ENCODE results near the gene PPARD. TPM values are rescaled to one million over a fixed set of nuclear protein-coding genes. Genes with fewer than 3 reads are reported as not detected.

PPARD gene
- total and polyA plus RNA-seq, 2 experiments from 2014 or later: 15.9 to 21.7 TPM

GRCh38 chr6:35454391-35455110 lies 112.2 kb downstream of the PPARD start:
- Histone ChIP-seq H3K36me3 (ENCODE audit: low read depth) (no peaks in the 10 kb centered on the region), H3K4me2 (ENCODE audit: unreplicated experiment) (peak overlapping the region; percentile 38), H3K4me3 (no peak overlapping the region), H4K20me1 (ENCODE audit: insufficient read depth) (no peaks in the 10 kb centered on the region), H3K9me3 (ENCODE audit: low read depth) (no peaks in the 10 kb centered on the region), H3F3A (ENCODE audit: insufficient read depth) (peaks cover 11% of the 10 kb centered on the region; the same call in 1 of the 2 replicates), H3K27ac (peak overlapping the region; percentile 39), H3K4me1 (ENCODE audit: insufficient read depth) (peaks cover 18% of the 10 kb centered on the region), H3K79me2 (ENCODE audit: insufficient read depth) (0 out of 2 replicates have a peak, but pooled peaks cover 9% of the 10 kb centered on the region), H3K9ac (no peak overlapping the region), H2AFZ (0 out of 2 replicates have a peak overlapping the region, but pooled peaks have one; percentile 84), H3K27me3 (replicated peaks; ENCODE audit: insufficient read depth) (no peaks in the 10 kb centered on the region), H3K9me2 (ENCODE audit: insufficient read depth) (no peaks in the 10 kb centered on the region)
- in situ Hi-C loops (cut with MboI): no loop called here
- WGBS, 2 experiments (ENCODE audit: low coverage in 1 of 2, low lambda C conversion rate in 2 of 2, missing lambda C conversion rate in 2 of 2): 90 to 92% methylated on average over 9 of the region's 9 CpGs
- TF ChIP-seq EZH2 (IDR thresholded peaks at IDR 0.05; ENCODE audit: insufficient read depth, poor library complexity, severe bottlenecking) (no peak), EZH2phosphoT487 (IDR thresholded peaks at IDR 0.05; ENCODE audit: insufficient read depth, low read depth) (no peak)
- DNase-seq: no peak

- Histone ChIP-seq H3K27ac (no peak overlapping the region), H2AFZ (no peak overlapping the region), H3K36me3 (ENCODE audit: low read depth) (no peaks in the 10 kb centered on the region; the same call in 1 of the 2 replicates), H3K4me3 (no peak overlapping the region), H3K79me2 (ENCODE audit: insufficient read depth) (0 out of 2 replicates have a peak, but pooled peaks cover 9% of the 10 kb centered on the region), H3K27me3 (replicated peaks; ENCODE audit: insufficient read depth) (no peaks in the 10 kb centered on the region), H3K9ac (no peak overlapping the region), H3F3A (ENCODE audit: insufficient read depth) (peaks cover 10% of the 10 kb centered on the region; the same call in 1 of the 2 replicates), H3K9me3 (ENCODE audit: low read depth) (no peaks in the 10 kb centered on the region), H3K9me2 (ENCODE audit: insufficient read depth) (no peaks in the 10 kb centered on the region), H4K20me1 (ENCODE audit: insufficient read depth) (no peaks in the 10 kb centered on the region), H3K4me1 (ENCODE audit: insufficient read depth) (peaks cover 18% of the 10 kb centered on the region), H3K4me2 (ENCODE audit: unreplicated experiment) (no peak overlapping the region)
- TF ChIP-seq EZH2 (IDR thresholded peaks at IDR 0.05; ENCODE audit: insufficient read depth, poor library complexity, severe bottlenecking): no peak
- TF ChIP-seq EZH2phosphoT487 (IDR thresholded peaks at IDR 0.05; ENCODE audit: insufficient read depth, low read depth): no peak
- 82 to 91% methylated on average over 4 of the region's 4 CpGs for WGBS, 2 experiments (ENCODE audit: low coverage in 1 of 2, low lambda C conversion rate in 2 of 2, missing lambda C conversion rate in 2 of 2)
- no peak for DNase-seq
- in situ Hi-C loops (cut with MboI): no loop called here
Observed at GRCh38 chr6:35457907-35458306, 115.5 kb downstream of the PPARD start.

- 81 to 96% methylated on average over 3 of the region's 3 CpGs for WGBS, 2 experiments (ENCODE audit: low coverage in 1 of 2, low lambda C conversion rate in 2 of 2, missing lambda C conversion rate in 2 of 2)
- Histone ChIP-seq H3K9ac (no peak overlapping the region), H3K9me2 (ENCODE audit: insufficient read depth) (no peaks in the 10 kb centered on the region), H4K20me1 (ENCODE audit: insufficient read depth) (no peaks in the 10 kb centered on the region), H3K27ac (no peak overlapping the region), H3K79me2 (ENCODE audit: insufficient read depth) (no peaks in the 10 kb centered on the region), H3K27me3 (replicated peaks; ENCODE audit: insufficient read depth) (no peaks in the 10 kb centered on the region), H3K4me3 (no peak overlapping the region), H3K4me2 (ENCODE audit: unreplicated experiment) (no peak overlapping the region), H3K4me1 (ENCODE audit: insufficient read depth) (no peaks in the 10 kb centered on the region), H2AFZ (no peak overlapping the region), H3F3A (ENCODE audit: insufficient read depth) (no peaks in the 10 kb centered on the region), H3K9me3 (ENCODE audit: low read depth) (no peaks in the 10 kb centered on the region), H3K36me3 (ENCODE audit: low read depth) (no peaks in the 10 kb centered on the region; the same call in 1 of the 2 replicates)
- DNase-seq: no peak
- no peak for TF ChIP-seq EZH2phosphoT487 (IDR thresholded peaks at IDR 0.05; ENCODE audit: insufficient read depth, low read depth)
- TF ChIP-seq EZH2 (IDR thresholded peaks at IDR 0.05; ENCODE audit: insufficient read depth, poor library complexity, severe bottlenecking): no peak
- in situ Hi-C loops (cut with MboI): no loop called here
Observed at GRCh38 chr6:35461270-35461669, 118.9 kb downstream of the PPARD start.

GRCh38 chr6:35463292-35463691 lies 120.9 kb downstream of the PPARD start:
- no peak for DNase-seq
- H3K27me3 ChIP-seq (replicated peaks; ENCODE audit: insufficient read depth): no peaks in the 10 kb centered on the region
- in situ Hi-C loops (cut with MboI): no loop called here
- H3K9me3 ChIP-seq (ENCODE audit: low read depth): no peaks in the 10 kb centered on the region
- H3K27ac ChIP-seq: no peak overlapping the region
- no peaks in the 10 kb centered on the region for H3K4me1 ChIP-seq (ENCODE audit: insufficient read depth)
- no peaks in the 10 kb centered on the region for H4K20me1 ChIP-seq (ENCODE audit: insufficient read depth)
- no peak overlapping the region for H3K9ac ChIP-seq
- H3K9me2 ChIP-seq (ENCODE audit: insufficient read depth): no peaks in the 10 kb centered on the region
- no peak overlapping the region for H3K4me3 ChIP-seq
- no peaks in the 10 kb centered on the region; the same call in 1 of the 2 replicates for H3K36me3 ChIP-seq (ENCODE audit: low read depth)
- H2AFZ ChIP-seq: no peak overlapping the region
- TF ChIP-seq EZH2 (IDR thresholded peaks at IDR 0.05; ENCODE audit: insufficient read depth, poor library complexity, severe bottlenecking): no peak
- TF ChIP-seq EZH2phosphoT487 (IDR thresholded peaks at IDR 0.05; ENCODE audit: insufficient read depth, low read depth): no peak
- H3F3A ChIP-seq (ENCODE audit: insufficient read depth): no peaks in the 10 kb centered on the region; the same call in 1 of the 2 replicates
- WGBS, 2 experiments (ENCODE audit: low coverage in 1 of 2, low lambda C conversion rate in 2 of 2, missing lambda C conversion rate in 2 of 2): 87 to 88% methylated on average over 3 to 4 of the region's 4 CpGs
- peaks cover 1% of the 10 kb centered on the region for H3K79me2 ChIP-seq (ENCODE audit: insufficient read depth)
- H3K4me2 ChIP-seq (ENCODE audit: unreplicated experiment): no peak overlapping the region
